Thymus (tissue), 2 donors: Measurements from ENCODE around the gene TSPAN16. TPM values are rescaled to one million over a fixed set of nuclear protein-coding genes. Genes with fewer than 3 reads are reported as not detected.

Source experiments
- polyA plus RNA-seq: library from polyadenylated mRNA; stranded (reverse); fragments of 200-250 nt; gene quantifications from one replicate; pipeline ENCODE4 v1.2.3, GENCODE V29; 2013
- total RNA-seq: library from RNA; stranded (reverse); fragments of 120-200 nt; gene quantifications from one replicate; pipeline ENCODE4 v1.2.4, GENCODE V29; 2013
- donor health status: healthy.

The TSPAN16 gene
- total and polyA plus RNA-seq, 2 donors: not detected

Other genes starting within 250 kb of the TSPAN16 start
- gene LDLR, start 206.7 kb upstream of the TSPAN16 start, total RNA-seq: 7.0 TPM
- gene LDLR, start 206.7 kb upstream of the TSPAN16 start, polyA plus RNA-seq: 7.5 TPM
- 46.1 TPM for gene SPC24, start 140.4 kb upstream of the TSPAN16 start, total RNA-seq
- gene SPC24, start 140.4 kb upstream of the TSPAN16 start, polyA plus RNA-seq: 4.0 TPM
- gene KANK2, start 98.6 kb upstream of the TSPAN16 start, total RNA-seq: 12.3 TPM
- gene KANK2, start 98.6 kb upstream of the TSPAN16 start, polyA plus RNA-seq: 18.3 TPM
- not detected for gene ANGPTL8, start 56.5 kb upstream of the TSPAN16 start, total RNA-seq
- gene ANGPTL8, start 56.5 kb upstream of the TSPAN16 start, polyA plus RNA-seq: 0.16 TPM
- 3.9 TPM for gene DOCK6, start 33.6 kb upstream of the TSPAN16 start, total RNA-seq
- gene DOCK6, start 33.6 kb upstream of the TSPAN16 start, polyA plus RNA-seq: 20.8 TPM
- 5.1 TPM for gene RAB3D, start 43.5 kb downstream of the TSPAN16 start, total RNA-seq
- gene RAB3D, start 43.5 kb downstream of the TSPAN16 start, polyA plus RNA-seq: 7.8 TPM
- gene TMEM205, start 50.1 kb downstream of the TSPAN16 start, total RNA-seq: 54.5 TPM
- 75.2 TPM for gene TMEM205, start 50.1 kb downstream of the TSPAN16 start, polyA plus RNA-seq
- gene CCDC159, start 50.4 kb downstream of the TSPAN16 start, total RNA-seq: 9.4 TPM
- 56.9 TPM for gene CCDC159, start 50.4 kb downstream of the TSPAN16 start, polyA plus RNA-seq
- 1.3 TPM for gene PLPPR2, start 59.3 kb downstream of the TSPAN16 start, total RNA-seq
- gene PLPPR2, start 59.3 kb downstream of the TSPAN16 start, polyA plus RNA-seq: 9.7 TPM
- 3.3 TPM for gene SWSAP1, start 78.5 kb downstream of the TSPAN16 start, total RNA-seq
- gene SWSAP1, start 78.5 kb downstream of the TSPAN16 start, polyA plus RNA-seq: 5.9 TPM
- gene EPOR, start 88.2 kb downstream of the TSPAN16 start, total RNA-seq: 3.1 TPM
- gene EPOR, start 88.2 kb downstream of the TSPAN16 start, polyA plus RNA-seq: 5.0 TPM
- gene RGL3, start 123.2 kb downstream of the TSPAN16 start, total RNA-seq: 0.28 TPM
- 5.3 TPM for gene RGL3, start 123.2 kb downstream of the TSPAN16 start, polyA plus RNA-seq
- 0.09 TPM for gene ODAD3, start 139.0 kb downstream of the TSPAN16 start, total RNA-seq
- 0.64 TPM for gene ODAD3, start 139.0 kb downstream of the TSPAN16 start, polyA plus RNA-seq
- gene PRKCSH, start 139.5 kb downstream of the TSPAN16 start, total RNA-seq: 62.9 TPM
- 108 TPM for gene PRKCSH, start 139.5 kb downstream of the TSPAN16 start, polyA plus RNA-seq
- gene ELAVL3, start 184.9 kb downstream of the TSPAN16 start, total RNA-seq: 0.09 TPM
- 0.05 TPM for gene ELAVL3, start 184.9 kb downstream of the TSPAN16 start, polyA plus RNA-seq
- 6.9 TPM for gene ZNF653, start 209.7 kb downstream of the TSPAN16 start, total RNA-seq
- gene ZNF653, start 209.7 kb downstream of the TSPAN16 start, polyA plus RNA-seq: 14.1 TPM
- 26.3 TPM for gene ECSIT, start 233.0 kb downstream of the TSPAN16 start, total RNA-seq
- 31.0 TPM for gene ECSIT, start 233.0 kb downstream of the TSPAN16 start, polyA plus RNA-seq
- 0.47 TPM for gene CNN1, start 242.7 kb downstream of the TSPAN16 start, total RNA-seq
- 51.8 TPM for gene CNN1, start 242.7 kb downstream of the TSPAN16 start, polyA plus RNA-seq